ENCODE data around the gene BRINP1.

BRINP1 gene

DNA sequence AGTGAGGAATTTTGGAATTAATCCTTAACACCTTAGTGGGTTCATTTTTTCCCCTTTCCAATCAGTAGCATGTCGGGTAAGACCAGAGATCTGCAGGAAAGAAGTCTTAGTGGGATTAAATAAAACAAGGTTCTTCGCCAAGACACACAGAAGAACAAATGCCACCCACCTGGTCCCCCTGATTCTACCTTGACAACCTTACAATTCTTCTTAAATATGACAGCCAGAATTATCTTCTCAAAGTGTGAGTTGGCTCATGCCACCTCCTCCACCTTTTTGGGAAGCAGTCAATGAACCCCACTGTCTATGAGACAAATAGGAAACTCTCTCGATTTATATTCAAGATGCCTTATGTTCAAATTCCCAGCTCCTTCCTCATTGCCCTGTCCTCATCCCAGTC is 105.1 kb downstream of the BRINP1 start:
- Histone ChIP-seq H3K4me1 (ENCODE audit: insufficient read depth, poor library complexity, severe bottlenecking) (no peaks in the 10 kb centered on the region), H3K36me3 (ENCODE audit: low read depth) (no peaks in the 10 kb centered on the region), H3K9me3 (ENCODE audit: severe bottlenecking) (no peaks in the 10 kb centered on the region), H3K27ac (ENCODE audit: poor library complexity, severe bottlenecking) (no peak overlapping the region), H3K27me3 (ENCODE audit: insufficient read depth, poor library complexity, severe bottlenecking) (no peaks in the 10 kb centered on the region), H3K4me3 (ENCODE audit: severe bottlenecking) (no peak overlapping the region)
- ATAC-seq (ENCODE audit: low read depth), result no peak
- TF ChIP-seq, protein P1, sequence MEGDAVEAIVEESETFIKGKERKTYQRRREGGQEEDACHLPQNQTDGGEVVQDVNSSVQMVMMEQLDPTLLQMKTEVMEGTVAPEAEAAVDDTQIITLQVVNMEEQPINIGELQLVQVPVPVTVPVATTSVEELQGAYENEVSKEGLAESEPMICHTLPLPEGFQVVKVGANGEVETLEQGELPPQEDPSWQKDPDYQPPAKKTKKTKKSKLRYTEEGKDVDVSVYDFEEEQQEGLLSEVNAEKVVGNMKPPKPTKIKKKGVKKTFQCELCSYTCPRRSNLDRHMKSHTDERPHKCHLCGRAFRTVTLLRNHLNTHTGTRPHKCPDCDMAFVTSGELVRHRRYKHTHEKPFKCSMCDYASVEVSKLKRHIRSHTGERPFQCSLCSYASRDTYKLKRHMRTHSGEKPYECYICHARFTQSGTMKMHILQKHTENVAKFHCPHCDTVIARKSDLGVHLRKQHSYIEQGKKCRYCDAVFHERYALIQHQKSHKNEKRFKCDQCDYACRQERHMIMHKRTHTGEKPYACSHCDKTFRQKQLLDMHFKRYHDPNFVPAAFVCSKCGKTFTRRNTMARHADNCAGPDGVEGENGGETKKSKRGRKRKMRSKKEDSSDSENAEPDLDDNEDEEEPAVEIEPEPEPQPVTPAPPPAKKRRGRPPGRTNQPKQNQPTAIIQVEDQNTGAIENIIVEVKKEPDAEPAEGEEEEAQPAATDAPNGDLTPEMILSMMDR (IDR thresholded peaks at IDR 0.05; ENCODE audit: poor library complexity, severe bottlenecking), result no peak
- no peak for DNase-seq (ENCODE audit: low spot score)

- Histone ChIP-seq H3K4me3 (ENCODE audit: severe bottlenecking) (no peak overlapping the region), H3K4me1 (ENCODE audit: insufficient read depth, poor library complexity, severe bottlenecking) (no peaks in the 10 kb centered on the region), H3K27ac (ENCODE audit: poor library complexity, severe bottlenecking) (no peak overlapping the region), H3K9me3 (ENCODE audit: severe bottlenecking) (no peaks in the 10 kb centered on the region), H3K36me3 (ENCODE audit: low read depth) (no peaks in the 10 kb centered on the region), H3K27me3 (ENCODE audit: insufficient read depth, poor library complexity, severe bottlenecking) (no peaks in the 10 kb centered on the region)
- no peak for ATAC-seq (ENCODE audit: low read depth)
- TF ChIP-seq, protein P1 (IDR thresholded peaks at IDR 0.05; ENCODE audit: poor library complexity, severe bottlenecking), result no peak
- no peak for DNase-seq (ENCODE audit: low spot score)
Observed at GRCh38 chr9:119257592-119257991, 111.6 kb downstream of the BRINP1 start.

DNA sequence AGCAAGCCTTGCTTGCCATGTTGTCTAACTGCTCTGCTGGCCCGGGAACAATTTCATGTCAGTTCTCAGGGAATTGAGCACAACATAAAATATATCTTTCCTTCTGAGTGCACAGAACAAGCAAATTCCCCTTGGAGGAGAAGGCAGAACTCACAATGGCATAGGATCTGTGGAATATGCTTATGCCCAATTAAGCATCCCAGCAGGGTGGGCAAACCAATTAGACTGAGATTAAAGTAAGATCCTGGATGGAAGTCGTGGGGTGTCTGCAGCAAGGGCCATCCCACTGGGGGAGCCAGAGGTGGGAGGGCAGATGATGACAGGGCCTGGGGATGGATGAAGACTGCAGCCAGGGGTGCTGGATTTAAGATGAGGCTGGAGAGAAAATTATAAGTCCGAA is 114.1 kb downstream of the BRINP1 start:
- TF ChIP-seq, protein P1 (IDR thresholded peaks at IDR 0.05; ENCODE audit: poor library complexity, severe bottlenecking), result no peak
- Histone ChIP-seq H3K4me1 (ENCODE audit: insufficient read depth, poor library complexity, severe bottlenecking) (no peaks in the 10 kb centered on the region), H3K36me3 (ENCODE audit: low read depth) (no peaks in the 10 kb centered on the region), H3K9me3 (ENCODE audit: severe bottlenecking) (no peaks in the 10 kb centered on the region), H3K4me3 (ENCODE audit: severe bottlenecking) (no peak overlapping the region), H3K27me3 (ENCODE audit: insufficient read depth, poor library complexity, severe bottlenecking) (no peaks in the 10 kb centered on the region), H3K27ac (ENCODE audit: poor library complexity, severe bottlenecking) (no peak overlapping the region)
- DNase-seq (ENCODE audit: low spot score), result no peak
- ATAC-seq (ENCODE audit: low read depth), result no peak

GRCh38 chr9:119252671-119253299 is 116.5 kb downstream of the BRINP1 start:
- no peak overlapping the region for H3K27ac ChIP-seq (ENCODE audit: poor library complexity, severe bottlenecking)
- no peak overlapping the region for H3K4me3 ChIP-seq (ENCODE audit: severe bottlenecking)
- H3K4me1 ChIP-seq (ENCODE audit: insufficient read depth, poor library complexity, severe bottlenecking), result no peaks in the 10 kb centered on the region
- TF ChIP-seq, protein P1 (IDR thresholded peaks at IDR 0.05; ENCODE audit: poor library complexity, severe bottlenecking), result no peak
- H3K36me3 ChIP-seq (ENCODE audit: low read depth), result no peaks in the 10 kb centered on the region
- no peak for ATAC-seq (ENCODE audit: low read depth)
- H3K27me3 ChIP-seq (ENCODE audit: insufficient read depth, poor library complexity, severe bottlenecking), result no peaks in the 10 kb centered on the region
- no peaks in the 10 kb centered on the region for H3K9me3 ChIP-seq (ENCODE audit: severe bottlenecking)
- no peak for DNase-seq (ENCODE audit: low spot score)

DNA sequence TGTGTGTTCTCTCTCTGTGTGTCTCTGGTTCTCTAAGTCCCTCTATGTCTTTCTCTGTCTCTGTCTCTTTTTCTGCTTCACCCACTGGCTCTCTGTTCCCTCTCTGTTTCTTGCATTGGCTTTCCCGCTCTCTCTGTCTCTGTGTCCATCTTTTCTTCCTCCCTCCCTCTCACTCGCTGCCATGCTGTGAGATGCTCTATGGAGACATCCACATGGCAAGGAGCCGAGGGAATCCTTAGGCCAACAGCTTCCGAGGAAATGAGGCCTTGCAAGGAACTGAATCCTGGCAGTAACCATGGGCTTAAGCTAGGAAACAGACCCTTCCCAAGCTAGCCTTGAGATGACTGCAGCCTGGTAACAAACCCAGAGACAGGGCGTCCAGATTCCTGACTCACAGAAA is 117.3 kb downstream of the BRINP1 start:
- DNase-seq (ENCODE audit: low spot score) (no peak), ATAC-seq (ENCODE audit: low read depth) (no peak)
- no peaks in the 10 kb centered on the region for H3K4me1 ChIP-seq (ENCODE audit: insufficient read depth, poor library complexity, severe bottlenecking)
- H3K36me3 ChIP-seq (ENCODE audit: low read depth), result no peaks in the 10 kb centered on the region
- H3K27me3 ChIP-seq (ENCODE audit: insufficient read depth, poor library complexity, severe bottlenecking), result no peaks in the 10 kb centered on the region
- no peak overlapping the region for H3K27ac ChIP-seq (ENCODE audit: poor library complexity, severe bottlenecking)
- TF ChIP-seq, protein P1 (IDR thresholded peaks at IDR 0.05; ENCODE audit: poor library complexity, severe bottlenecking), result no peak
- H3K9me3 ChIP-seq (ENCODE audit: severe bottlenecking), result no peaks in the 10 kb centered on the region
- H3K4me3 ChIP-seq (ENCODE audit: severe bottlenecking), result no peak overlapping the region

All from RWPE2 (cell line).